Measurements from ENCODE around the gene SNAI3.

Gene SNAI3

DNA sequence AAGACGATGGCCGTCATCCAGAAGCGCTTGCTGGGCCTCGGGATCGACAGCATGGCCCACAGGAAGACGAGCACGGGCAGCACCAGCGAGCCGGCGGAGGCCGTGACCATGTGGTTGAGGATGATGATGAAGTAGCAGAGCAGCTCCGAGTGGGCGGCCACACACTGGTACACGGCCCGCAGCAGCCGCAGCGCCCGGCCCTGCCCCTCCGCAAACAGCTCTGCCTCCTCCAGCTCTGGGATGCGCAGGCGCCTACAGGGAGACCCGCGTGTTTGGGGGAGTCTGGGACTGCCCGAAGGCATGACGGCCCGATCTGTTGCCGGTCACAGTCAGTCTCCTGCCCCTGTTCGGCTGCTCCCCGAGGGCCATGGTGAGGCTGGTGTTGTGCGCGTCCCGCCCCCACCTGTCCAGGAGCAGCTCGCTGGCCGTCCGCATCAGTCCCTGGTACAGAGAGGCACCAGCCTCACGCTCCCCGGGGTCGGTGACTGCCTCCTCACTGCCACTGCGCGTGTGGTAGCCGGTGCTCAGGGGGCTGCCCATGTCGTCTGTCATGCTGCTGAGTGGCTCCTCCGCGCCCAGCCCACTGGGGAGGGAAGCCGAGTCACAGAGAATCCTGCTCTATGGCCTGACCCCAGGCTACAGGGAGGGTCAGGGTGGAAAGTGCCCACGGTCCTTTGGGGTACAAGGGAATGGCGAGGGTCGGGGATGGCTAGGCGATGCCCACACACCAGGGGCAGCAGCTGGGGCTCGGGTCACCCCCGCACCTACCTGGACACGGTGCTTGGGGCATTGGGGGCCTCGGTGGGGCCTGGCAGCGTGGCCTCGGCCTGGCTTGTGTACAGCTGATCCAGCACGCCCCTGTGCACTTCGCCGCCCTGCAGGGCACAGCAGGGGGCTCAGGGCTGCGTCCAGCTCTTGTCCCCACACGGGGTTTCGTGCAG lies 35.8 kb upstream of the SNAI3 start:
- no peak for DNase-seq (ENCODE audit: low read depth)

DNA sequence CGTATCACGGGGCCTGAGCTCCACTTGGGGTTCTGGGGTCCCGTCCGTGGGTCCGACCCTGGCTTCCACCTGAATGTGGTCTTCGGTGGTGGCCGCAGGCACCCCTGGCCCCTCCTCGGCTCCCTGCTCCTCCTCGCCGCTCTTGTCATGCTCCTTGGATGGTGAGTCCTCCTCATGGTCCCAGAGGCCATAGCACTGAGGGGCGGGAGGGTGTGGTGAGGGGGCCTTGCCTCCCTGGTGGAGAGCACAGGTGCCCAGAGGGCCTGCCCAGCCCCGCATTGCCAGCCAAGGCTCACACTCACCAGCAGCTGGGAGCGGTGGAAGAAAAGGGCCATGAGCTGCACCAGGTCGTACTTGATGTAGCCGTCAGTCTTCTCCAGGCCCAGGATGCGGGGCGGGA lies 34.9 kb upstream of the SNAI3 start:
- no peak for DNase-seq (ENCODE audit: low read depth)

DNA sequence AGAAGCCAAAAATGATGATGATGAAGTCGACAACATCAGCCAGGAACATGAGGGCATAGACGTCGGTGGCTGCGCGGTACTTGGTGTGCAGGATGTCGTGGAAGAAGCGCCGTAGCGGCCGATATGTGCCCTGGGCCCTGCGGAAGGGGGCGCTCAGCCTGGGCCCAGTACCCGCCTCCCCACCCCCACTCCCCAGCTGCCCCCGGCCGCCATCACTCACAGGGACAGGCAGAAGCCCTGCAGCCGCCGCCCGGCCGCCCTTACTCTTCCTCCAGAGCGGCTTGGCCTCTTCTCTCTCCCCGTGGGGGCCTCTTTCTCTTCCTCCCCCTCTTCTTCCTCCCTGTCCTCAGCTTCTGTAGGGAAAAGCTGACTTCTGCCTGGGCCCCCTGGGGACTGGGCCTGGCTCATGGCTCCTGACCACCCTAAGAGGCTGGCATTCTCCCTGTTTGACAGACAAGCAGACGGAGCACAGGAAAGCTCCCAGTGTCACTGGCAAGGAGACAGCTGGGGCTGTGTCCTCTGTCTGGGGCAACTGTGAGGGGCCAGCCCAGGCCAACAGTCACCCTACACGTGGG lies 34.2 kb upstream of the SNAI3 start:
- DNase-seq (ENCODE audit: low read depth), result no peak

DNA sequence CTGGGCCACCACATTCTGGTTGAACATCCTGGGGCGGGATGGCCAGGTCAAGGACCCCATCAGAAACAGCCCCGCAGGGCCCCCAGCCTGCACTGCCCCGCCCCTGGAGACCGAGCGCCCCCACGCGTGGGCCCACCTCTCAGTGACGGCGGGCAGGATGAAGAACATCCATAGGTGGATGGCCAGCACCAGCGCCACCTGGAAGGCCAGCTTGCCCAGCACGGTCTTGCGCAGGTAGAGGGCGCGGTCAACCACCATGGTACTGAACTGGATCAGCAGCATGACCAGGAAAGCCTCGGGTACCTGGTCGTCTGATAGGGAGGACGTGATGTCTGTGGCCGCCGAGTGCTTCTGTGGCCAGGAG lies 33.6 kb upstream of the SNAI3 start:
- no peak for DNase-seq (ENCODE audit: low read depth)

DNA sequence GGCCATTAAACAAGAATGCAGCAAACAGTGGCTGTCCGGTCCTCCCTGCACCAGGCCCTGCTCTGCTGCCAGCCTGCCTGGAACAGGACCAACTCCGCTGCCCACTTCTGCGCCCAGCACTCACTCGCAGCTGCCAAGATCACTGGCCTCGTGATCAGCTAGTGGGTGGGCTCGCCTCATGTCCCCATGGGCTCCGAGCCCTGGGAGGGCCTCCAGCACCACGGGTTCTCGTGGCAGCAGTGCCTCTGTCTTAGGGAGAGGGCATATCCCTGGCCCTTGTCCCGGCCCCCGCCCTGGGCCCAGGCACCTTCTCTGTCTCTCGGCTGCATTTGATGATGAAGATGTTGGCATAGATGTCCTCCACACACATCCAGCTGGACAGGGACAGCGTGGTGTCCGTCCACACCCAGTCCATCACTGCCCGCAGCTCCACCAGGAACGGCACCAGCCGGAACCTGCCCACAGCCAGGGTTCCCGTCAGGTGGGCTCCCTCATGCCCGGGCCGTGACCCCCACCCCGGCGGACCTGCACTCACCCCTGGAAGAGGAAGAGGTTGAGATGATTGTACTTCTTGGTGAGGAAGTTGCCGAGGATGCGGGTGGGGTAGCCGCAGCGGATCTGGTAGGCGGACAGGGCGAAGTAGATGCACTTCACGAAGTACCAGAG lies 33.1 kb upstream of the SNAI3 start:
- DNase-seq (ENCODE audit: low read depth), result no peak

DNA sequence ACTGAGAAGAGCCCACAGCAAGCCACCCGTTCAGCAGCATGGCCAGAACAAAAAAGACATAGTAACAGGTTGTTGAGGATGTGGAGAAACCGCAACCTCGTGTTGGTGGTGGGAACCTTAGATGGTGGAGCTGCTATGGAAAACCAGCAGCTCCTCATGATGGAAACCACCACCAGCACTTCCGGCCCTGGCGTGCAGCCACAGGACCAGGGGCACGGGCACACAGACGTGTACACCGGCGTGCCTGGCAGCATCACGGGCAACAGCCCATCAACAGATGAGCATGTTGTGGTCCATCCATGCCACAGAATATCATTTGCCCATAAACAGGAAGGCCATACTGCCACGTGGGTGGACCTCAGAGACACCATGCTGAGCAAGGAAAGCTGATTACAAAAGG lies 31.9 kb upstream of the SNAI3 start:
- no peak for DNase-seq (ENCODE audit: low read depth)

DNA sequence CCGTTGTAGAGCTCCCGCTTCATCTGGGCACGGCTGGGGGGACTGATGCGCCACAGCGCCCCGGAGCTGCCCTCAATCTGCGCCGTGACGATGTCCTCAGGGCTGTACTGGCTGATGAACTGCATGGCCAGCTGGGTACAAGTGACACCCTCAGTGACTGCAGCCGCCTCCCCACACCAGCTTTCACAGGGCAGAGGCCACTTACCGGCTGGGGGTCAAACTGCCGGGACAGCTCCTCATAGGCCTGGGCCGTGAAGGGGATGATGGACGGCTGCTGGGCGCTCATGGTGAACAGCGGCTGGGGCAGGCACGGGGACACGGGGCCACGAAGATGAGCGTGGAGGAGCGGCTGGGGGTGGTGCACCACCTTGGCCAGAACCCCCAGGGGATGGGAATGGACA lies 30.3 kb upstream of the SNAI3 start:
- no peak for DNase-seq (ENCODE audit: low read depth)

DNA sequence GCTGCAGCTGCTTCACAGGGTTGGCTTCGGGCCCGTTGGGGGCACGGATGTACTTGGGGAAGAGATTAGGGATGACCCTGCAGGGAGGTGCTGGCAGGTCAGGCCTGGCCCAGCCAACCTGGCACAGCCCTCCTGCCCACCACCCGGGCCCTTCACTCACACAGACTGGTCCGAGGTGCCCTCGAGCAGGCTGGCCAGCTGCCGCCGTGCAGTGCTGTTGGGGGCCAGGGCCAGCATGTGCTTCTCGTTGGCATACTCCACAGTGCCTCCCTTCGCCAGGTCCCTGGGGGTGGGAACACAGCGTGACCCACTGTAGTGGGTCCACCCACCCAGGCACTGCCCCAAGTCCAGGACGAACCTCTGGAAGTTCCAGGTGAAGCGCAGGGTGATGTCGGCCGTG lies 29.9 kb upstream of the SNAI3 start:
- DNase-seq (ENCODE audit: low read depth), result no peak

DNA sequence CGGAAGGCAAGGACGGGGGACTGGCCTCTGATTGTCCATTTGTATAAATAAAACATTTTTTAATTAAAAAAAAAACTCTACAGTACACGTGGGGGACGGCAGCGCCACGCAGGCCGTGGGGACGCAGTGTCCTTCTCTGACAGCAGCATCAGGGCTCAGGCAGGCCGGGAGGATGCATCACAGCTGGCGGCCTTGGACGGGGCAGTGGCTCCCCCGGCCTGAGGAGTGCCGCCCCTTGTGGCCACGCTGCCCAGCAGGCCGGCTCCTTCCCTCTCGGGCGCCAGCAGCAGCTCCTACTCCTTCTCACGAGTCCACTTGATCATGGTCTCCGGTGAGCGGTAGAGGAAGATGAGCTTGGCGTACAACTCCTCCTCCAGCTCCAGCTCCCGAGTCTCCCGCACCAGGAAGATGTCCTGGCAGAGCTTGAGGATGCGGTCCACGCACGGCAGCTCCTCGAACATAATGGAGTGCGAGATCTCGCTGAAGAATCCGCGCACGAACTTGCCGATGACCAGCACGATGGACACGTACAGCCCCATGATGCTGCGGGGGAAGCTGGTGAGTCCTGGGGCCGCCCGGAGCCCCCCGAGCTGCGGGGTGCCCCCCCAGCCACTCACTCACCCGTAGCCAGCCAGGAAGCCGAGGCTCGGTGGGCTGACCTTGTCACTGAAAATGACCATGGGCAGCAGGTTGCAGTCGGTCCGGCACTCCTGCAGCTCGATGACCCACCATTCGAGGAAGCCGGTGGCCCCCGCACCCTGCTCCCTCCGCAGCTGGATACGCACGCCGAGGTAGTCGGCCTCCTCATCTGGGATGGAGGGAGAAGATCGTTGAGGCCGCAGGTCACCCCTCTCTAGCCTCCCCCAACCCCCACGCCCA lies 29.2 kb upstream of the SNAI3 start:
- DNase-seq (ENCODE audit: low read depth), result no peak

DNA sequence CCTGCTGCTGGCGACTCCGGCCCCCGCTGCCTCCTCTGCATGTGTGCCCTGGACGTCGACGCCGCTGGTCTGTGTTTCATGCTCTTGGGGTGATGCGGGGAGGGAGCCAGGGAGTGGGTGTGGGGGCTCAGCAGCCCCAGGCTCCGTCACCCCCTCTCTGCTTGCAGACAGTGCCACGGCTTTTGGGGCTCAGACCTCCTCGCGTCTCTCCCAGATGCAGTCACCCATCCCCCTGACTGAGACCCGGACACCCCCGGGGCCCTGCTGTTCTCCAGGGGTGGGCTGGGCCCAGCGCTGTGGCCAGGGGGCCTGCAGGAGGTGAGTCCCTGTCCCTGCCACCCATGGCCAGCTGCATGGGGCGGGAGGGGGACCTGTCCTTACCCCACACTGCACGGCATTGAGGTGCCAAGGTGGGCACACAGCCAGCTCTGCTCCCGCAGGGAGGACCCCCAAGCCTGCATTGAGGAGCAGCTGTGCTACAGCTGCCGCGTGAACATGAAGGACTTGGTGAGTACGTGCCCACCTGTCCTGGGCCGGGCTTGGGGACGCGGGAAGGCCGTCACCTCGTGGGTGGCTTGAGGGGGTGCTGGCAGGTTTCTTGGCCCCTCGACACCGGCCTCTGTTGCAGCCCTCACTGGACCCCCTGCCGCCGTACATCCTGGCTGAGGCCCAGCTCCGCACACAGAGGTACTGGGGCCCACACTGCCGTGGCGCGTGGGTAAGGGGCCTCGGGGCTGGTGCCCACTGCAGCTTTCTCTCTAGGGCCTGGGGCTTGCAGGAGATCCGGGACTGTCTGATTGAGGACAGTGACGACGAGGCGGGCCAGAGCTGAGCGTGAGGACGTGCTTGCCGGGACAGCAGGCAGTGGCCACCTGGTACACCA lies 28.4 kb upstream of the SNAI3 start:
- DNase-seq (ENCODE audit: low read depth), result no peak

DNA sequence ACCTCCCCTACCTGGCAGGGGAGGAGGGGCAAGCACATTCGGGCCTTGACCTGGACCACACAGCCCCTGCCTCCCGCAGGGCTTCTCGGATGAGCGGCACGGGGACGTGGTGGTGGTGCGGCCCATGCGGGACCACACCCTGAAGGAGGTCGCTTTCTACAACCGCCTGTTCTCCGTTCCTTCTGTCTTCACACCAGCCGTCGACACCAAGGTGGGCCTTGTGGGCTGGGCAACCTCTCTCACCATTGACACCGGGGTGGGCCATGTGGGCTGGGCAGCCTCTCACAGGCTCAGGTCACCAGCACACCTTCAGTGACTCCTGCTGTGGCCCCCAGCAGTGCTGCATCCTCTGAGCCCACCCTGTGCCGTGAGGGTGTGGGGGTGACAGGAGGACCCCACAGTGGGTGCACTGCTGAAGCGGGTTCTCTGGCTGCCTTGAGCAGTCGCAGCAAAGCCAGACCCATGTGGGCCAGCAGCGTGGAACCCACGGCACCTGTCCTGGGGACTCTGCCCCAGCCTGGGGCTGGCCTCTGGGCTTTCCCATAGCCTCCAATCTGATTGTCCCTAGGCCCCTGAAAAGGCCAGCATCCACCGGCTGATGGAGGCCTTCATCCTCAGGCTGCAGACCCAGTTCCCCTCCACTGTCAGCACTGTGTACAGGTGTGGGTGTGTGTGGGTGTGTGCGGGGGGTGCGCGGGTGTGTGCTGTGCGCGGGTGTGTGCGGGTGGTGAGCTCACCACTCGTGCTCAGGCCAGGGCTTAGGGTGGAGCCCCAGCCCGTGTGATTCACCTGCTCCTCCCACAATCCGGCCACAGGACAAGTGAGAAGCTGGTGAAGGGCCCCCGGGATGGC lies 27.5 kb upstream of the SNAI3 start:
- no peak for DNase-seq (ENCODE audit: low read depth)

DNA sequence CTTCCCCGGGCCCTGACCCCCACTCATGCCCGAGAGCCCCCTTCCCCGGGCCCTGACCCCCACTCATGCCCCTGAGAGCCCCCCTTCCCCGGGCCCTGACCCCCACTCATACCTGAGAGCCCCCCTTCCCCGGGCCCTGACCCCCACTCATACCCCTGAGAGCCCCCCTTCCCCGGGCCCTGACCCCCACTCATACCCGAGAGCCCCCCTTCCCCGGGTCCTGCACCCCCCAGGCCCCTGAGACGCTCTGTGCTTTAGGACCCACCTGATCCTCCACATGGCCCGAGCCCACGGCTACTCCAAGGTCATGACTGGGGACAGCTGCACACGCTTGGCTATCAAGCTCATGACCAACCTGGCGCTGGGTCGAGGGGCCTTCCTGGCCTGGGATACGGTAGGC lies 26.7 kb upstream of the SNAI3 start:
- no peak for DNase-seq (ENCODE audit: low read depth)

DNA sequence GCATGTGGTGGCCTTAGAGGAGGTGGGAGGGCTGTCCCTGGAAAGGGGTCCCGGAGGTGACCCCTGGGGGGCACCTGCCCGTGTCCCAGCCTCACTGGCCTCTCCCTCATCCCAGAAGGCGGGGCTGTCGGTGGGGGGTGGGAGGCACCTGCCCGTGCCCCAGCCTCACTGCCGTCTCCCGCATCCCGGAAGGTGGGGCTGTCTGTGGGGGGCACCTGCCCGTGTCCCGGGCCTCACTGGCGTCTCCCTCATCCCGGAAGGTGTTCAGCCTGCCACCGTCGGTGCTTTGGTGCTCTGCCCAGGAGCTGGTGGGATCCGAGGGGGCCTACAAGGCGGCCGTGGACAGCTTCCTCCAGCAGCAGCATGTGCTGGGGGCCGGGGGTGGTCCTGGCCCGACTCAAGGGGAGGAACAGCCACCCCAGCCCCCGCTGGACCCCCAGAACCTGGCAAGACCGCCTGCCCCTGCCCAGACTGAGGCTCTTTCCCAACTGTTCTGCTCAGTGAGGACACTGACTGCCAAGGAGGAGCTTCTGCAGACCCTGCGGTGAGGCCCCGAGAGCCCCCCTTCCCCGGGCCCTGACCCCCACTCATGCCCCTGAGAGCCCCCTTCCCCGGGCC lies 26.2 kb upstream of the SNAI3 start:
- no peak for DNase-seq (ENCODE audit: low read depth)

DNA sequence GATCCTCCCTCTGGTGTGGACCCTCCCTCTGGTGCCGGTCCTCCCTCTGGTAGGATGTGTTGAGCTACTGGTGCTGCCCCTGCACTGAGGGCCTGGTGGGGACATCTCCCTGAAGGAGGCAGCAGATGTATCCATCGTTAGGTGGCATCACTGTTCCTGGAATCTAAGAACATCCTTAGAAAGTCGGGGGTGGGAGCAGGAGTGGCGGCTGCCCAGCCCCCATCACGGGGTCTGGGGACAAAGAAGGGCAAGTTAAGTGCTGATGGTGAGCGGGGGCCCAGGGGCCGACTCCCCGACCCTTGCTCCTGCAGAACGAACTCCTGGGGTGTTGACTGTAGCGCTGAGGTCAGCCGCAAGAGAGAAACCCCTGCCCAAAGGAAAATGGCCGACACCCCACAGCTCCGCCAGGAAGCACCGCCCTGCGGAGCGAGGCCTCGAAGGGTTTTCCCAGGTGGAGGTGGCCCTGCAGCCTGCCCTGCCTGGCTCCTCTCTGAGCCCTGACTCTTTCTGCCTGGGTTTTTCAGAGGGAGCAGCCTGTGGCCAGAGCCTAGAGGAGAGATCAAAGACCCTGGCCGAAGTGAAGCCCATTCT lies 25.5 kb upstream of the SNAI3 start:
- no peak for DNase-seq (ENCODE audit: low read depth)

DNA sequence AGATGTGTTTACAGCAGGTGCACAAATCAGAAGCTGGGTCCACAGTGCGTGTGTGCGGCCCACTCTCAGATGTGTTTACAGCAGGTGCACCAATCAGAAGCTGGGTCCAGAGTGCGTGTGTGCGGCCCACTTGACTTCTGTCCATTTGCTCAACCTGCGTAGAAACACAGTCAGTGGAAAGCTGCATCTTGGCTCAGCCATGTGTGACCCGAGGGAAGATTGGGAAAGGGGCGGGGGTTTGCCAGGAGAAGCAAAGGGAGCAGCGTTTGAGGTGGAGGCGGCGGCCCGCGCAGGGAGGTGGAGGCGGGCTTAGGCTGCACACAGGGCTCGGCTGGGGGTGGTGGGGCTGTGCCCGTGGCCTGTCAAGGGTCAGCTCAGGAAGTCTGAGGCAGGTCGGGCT lies 24.2 kb upstream of the SNAI3 start:
- DNase-seq (ENCODE audit: low read depth), result no peak

DNA sequence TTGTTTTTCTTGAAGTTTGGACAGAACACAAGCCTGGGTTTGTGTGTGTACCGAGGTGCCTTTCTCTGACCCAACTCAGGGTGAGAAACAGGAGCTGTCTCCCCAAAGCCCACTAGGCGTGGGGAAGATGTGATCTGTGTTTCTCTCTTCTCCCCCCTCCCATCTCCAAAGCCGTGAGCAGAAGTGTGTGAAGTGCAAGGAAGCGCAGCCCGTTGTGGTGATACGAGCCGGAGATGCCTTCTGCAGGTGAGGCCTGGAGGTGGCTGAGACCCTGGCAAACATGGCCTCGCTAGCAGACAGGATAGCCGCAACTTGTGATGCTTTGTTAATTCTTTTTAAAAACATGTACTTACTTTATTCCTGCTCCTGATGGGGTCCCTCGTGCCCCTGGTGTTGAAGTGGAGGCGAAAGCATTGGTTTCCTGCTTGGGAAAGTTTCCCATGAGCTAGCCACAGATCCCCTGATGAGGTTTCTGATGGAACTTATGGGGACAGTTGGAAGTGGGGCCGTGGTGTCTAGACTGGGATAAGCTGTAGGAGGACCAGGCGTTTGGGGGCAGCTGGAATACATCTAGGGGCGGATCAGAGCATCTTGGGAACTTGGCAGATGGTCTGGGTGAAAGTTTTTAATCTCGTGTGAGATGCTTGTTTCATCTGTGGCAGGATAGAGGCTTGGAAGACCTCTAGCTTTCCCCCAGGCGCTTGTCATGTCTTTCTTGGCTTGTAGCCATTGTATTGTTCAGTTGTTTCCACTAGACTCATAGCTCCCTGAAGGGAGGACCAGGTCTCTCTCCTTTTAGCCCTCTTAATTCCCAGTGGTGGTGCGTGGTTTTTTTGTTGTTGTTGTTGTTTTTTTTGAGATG lies 20.9 kb upstream of the SNAI3 start:
- DNase-seq (ENCODE audit: low read depth), result no peak

DNA sequence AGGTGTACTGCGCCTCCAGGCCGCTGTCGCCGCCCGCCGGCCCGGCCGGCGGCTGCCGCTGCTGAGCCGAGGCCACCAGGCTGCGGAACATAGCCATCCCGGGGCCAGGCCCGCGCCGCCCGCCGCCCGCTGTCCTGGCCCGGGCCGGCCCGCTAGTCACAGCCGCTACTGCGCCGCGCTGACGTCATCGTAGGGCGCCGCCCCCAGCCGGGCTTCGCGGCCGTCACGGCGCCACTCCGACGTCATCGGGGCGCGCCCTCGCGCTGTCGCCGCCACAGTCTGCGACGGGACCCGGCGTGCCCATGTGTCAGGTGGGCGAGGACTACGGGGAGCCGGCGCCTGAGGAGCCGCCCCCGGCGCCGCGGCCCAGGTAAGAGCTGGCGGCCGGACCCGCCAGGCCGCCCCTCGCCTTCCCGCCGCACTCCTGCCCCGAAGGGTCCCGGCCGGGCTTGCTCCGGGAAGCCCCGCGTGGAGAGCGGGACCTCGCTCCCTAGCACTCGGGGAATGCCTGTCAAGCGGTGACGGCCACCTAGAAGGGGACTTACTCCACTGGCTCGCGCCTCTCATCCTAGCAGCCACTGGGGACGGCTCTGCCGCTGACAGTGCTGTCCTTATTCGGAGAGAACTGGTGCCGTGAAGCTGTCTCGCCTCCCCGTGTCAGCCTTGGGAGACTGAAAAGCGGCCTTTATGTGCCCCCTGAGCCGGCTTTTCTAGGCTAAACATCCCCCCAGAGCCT lies 20.1 kb upstream of the SNAI3 start, which contains the start of the genes CTU2 and RNF166:
CTU2 (plus strand) TSS at position 275 of the 736 bp plus-strand sequence; CDS start at position 303, 28 bp downstream.
RNF166 (minus strand) TSS at position 180 of the 736 bp plus-strand sequence; CDS start at position 97, 83 bp downstream.
- DNase-seq (ENCODE audit: low read depth), result peak; percentile 91

All from T follicular helper cell (primary cell).